Superior temporal gyrus (tissue), 1 donor: ENCODE measurements around the gene KNSTRN.

Source experiments
- DNase-seq: peaks from one replicate; pipeline ENCODE4 v3.0.0-alpha.2; 2016; ENCODE audit errors: extremely low spot score

Gene KNSTRN

GRCh38 chr15:40429068-40429710, 46.7 kb downstream of the KNSTRN start:
- DNase-seq: no peak

GRCh38 chr15:40430271-40430805, 47.8 kb downstream of the KNSTRN start:
- no peak for DNase-seq

- no peak for DNase-seq
Measured at GRCh38 chr15:40435023-40435709, 52.6 kb downstream of the KNSTRN start.

DNA sequence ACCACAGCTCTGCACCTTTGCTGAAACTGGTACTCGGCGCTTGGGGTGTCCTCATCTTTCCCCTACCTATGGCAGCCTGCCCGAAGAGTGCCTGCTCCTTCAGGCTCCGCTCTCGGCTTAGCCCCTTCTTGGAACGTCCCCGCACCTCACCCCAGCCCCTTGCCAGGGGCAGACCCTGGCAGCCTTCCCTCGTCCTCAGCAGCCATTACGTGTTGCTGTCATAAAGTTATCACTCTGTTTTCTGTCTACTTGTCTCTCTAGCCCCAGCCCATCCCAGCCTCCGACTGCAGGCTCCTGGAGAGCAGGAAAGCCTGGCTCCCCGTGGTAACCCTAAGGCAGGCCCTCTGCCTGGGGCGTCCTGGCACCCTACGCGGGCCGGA, 53.2 kb downstream of the KNSTRN start:
- no peak for DNase-seq

GRCh38 chr15:40436116-40436891, 53.8 kb downstream of the KNSTRN start:
- no peak for DNase-seq

GRCh38 chr15:40436892-40437751, 54.6 kb downstream of the KNSTRN start:
- no peak for DNase-seq

- DNase-seq: no peak
Measured at GRCh38 chr15:40437752-40438687, 55.5 kb downstream of the KNSTRN start.

GRCh38 chr15:40438712-40439111, 56.2 kb downstream of the KNSTRN start:
- no peak for DNase-seq

DNA sequence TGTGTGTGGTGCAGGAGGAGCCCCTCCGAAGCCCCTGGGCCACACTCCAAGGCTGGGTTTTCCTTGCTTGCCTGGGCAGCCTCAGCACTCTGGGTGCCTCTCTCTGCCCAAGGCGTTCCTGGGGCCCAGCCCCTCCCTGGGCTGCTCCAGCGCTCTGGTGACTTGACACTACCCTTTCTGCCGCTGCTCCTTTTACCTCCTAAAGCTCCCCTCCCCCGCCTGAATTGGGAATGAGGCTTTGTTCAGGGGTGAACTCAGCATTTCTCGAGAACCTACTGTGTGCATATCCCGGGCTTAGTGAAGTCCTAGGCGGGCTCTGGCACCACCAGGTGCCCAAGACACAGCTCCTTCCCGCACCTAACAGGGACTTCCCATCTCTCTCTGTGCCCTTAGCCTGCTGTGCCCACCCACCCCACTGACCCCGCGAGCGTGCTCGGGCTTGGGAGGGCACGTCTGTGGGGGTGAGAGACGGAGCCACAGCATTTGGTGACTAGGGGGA, 57.0 kb downstream of the KNSTRN start:
- DNase-seq: no peak

- no peak for DNase-seq
Measured at GRCh38 chr15:40439960-40440742, 57.6 kb downstream of the KNSTRN start.

- DNase-seq: peak; percentile 96
Measured at GRCh38 chr15:40440743-40441564, 58.4 kb downstream of the KNSTRN start, which contains the start of gene BAHD1. Gene BAHD1 (plus strand): TSS chr15:40440953. CDS start chr15:40458465, 17,512 bp downstream.

GRCh38 chr15:40441565-40442531, 59.3 kb downstream of the KNSTRN start:
- no peak for DNase-seq

DNA sequence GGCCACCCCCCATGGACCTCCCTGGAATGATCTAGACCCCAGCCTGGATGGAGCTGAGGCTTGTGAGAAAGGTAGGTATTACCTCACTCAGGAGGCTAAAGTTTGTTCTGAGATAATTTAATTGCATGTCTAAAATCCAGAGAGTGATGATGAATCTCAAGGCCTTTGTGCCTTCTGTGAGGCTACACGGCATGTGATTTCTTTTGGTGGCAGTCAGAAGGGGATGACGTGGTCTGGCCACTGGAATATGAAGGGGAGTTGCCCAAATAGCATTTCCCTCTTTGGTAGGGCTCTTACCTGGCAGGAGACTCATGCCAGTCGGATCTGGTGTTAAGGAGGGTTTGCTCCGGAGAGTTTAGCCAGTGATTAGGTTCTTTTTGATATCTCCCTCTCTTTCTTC, 60.7 kb downstream of the KNSTRN start:
- no peak for DNase-seq

- no peak for DNase-seq
Measured at GRCh38 chr15:40443846-40444245, 61.3 kb downstream of the KNSTRN start.
